HG03460 (cell line): ENCODE results near the gene CDK13.
"Not testable (repeated sequence)": the region's sequence is repeated elsewhere in the genome, so short reads cannot be mapped to it uniquely, and the experiment has no call there.

Source experiments
- ATAC-seq: cut with Tn5 transposase; IDR thresholded peaks from one replicate; pipeline ENCODE4 v1.9.1; 2021; ENCODE audit not compliant: unreplicated experiment

The CDK13 gene

GRCh38 chr7:40095695-40096327 is 145.8 kb downstream of the CDK13 start:
- ATAC-seq, result no peak

GRCh38 chr7:40097728-40098127 is 147.7 kb downstream of the CDK13 start:
- ATAC-seq, result no peak

DNA sequence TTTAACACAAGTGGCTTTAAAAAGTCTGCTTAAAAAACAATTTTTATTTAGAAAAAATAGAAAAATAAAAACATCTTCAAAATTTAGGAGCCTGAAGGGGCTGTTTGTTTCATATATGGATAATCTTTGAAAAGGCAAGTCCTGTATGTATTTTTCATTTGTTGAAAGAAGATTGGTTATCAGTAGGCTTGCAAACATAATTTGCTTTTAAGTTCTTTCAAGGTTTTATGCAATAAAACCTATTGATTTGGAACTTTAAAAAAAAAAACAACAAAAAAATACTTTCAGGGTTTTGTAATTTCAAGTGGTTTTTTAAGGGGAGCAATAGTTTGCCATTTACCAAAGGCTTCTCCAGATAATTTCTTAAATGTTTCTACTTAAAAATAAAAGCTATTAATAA is 148.8 kb downstream of the CDK13 start:
- no peak for ATAC-seq

- ATAC-seq, result no peak
Observed at GRCh38 chr7:40099837-40100236, 149.8 kb downstream of the CDK13 start.

DNA sequence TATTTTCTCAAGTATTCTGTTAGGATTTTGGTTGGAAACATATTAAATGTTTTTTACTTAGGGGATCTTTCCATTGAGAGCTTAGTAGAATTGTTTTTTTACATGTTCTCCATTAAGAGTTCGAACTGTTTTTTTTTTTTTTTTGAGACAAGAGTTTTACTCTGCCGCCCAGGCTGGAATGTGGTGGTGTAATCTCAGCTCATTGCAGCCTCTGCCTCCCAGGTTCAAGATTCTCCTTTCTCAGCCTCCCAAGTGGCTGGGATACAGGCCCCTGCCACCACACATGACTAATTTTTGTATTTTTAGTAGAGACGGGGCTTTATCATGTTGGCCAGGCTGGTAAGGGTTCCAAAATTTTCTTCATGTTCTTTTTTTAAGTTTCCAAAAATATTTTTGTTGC is 151.1 kb downstream of the CDK13 start:
- no peak for ATAC-seq

GRCh38 chr7:40102897-40103296 is 152.8 kb downstream of the CDK13 start:
- ATAC-seq, result no peak

GRCh38 chr7:40105879-40106473 is 155.9 kb downstream of the CDK13 start:
- ATAC-seq, result no peak

DNA sequence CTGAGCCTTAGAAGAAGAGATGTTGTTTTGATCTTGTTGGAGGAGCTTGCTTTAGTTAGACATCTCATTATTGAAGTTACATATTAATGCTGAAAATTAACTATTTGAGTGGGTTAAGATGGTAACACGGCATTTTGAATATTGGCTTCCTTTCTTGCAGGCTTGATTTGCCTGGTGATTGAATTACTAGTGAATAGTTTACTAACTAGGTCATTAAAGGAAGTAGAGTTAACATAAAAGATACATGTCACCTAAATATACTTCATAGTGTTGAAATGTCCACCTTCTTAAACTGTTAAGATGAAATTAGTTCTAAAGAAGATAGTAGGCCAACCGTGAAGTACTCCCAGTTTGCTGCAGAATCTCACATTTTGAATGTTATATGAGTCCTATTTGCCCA is 165.9 kb downstream of the CDK13 start:
- no peak for ATAC-seq

- ATAC-seq, result not testable (repeated sequence)
Observed at GRCh38 chr7:40117199-40117598, 167.1 kb downstream of the CDK13 start.

- ATAC-seq, result not testable (repeated sequence)
Observed at GRCh38 chr7:40118201-40118600, 168.1 kb downstream of the CDK13 start.

DNA sequence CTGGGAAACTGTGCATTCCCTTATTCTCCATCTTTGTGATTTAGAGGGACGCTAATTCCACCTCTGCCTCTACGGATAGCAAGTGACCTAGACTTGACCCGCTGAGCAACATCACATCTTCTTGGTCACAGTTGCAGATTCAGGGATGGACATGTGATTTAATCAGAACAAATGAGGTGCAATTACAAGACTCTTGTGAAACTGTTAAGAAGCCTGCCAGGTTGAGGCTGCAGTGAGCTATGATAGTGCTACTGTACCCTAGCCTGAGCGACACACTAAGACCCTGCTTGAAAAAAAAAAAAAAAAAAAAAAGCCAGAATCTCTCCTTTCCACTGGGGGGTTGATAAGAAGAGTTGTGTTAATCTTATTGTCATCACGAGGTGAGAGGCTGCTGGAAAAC is 170.0 kb downstream of the CDK13 start:
- no peak for ATAC-seq

DNA sequence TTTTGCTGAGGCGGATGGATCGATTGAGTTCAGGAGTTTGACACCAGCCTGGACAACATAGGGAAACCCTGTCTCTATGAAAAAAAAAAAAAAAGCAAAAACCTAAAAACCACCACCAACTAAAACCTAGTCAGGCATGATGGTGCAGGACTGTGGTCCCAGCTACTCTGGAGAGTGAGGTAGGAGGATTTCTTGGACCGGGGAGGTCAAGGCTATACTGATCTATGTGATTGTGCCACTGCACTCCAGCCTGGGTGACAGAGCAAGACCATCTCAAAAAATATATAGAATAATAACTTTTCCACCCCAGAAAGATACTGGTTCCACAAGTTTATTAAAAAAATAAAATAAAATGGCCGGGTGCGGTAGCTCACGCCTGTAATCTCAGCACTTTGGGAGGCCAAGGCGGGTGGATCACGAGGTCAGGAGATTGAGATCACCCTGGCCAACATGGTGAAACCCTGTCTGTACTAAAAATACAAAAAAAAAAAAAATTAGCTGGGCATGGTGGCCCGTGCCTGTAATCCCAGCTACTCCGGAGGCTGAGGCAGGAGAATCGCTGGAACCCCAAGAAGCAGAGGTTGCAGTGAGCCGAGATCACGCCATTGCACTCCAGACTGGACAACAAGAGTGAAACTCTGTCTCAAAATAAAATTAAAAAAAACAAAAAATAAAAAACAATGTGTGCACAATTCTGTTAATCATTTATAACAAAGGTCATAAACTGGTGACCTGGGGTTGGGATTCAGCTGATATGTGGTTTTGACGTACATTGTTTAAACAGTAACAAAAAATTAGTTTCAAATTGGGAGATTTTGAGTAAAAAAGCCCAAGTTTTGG is 172.3 kb downstream of the CDK13 start:
- ATAC-seq, result not testable (repeated sequence)

GRCh38 chr7:40122940-40123254 is 172.8 kb downstream of the CDK13 start:
- ATAC-seq, result no peak

DNA sequence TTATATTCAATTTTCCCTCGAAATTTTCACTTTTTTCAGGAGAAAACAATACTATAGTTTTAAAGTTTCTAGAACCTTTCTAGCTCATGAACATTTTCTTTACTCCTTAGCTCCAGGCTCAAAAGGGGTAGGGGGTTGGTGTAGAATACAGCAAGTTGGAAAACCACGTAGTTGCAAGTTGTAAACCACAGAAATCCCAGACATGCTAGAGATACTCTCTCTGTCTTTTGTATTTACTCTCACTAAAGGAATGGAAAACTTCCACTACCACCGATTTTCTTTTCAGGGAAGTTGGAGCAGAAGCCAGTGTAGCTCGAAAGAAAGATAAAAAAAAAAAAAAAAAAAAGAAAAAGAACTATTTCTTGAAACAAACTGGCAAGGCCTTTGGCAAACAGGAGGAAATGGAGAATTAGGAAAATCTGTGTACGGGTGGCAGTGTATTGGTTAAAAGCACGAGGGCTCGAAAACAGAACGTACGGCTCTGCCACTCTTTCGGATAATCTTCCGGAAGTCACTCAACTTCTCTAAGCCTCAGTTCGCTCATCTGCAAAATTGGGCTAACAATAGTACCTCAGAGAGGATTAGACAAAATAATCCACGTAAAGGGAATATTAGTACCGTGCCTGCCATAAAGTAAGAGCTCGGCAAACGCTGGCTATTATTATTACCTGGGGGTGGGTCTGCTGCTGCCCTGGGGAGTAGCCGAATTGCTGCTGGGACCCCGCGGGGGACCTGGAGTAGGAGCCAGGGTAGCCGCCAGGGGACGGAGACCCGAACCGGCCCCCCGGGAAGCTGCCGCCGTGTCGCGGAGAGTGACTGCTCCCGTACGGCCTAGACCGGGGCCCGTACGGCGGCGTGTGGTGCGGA is 183.7 kb downstream of the CDK13 start:
- no peak for ATAC-seq

DNA sequence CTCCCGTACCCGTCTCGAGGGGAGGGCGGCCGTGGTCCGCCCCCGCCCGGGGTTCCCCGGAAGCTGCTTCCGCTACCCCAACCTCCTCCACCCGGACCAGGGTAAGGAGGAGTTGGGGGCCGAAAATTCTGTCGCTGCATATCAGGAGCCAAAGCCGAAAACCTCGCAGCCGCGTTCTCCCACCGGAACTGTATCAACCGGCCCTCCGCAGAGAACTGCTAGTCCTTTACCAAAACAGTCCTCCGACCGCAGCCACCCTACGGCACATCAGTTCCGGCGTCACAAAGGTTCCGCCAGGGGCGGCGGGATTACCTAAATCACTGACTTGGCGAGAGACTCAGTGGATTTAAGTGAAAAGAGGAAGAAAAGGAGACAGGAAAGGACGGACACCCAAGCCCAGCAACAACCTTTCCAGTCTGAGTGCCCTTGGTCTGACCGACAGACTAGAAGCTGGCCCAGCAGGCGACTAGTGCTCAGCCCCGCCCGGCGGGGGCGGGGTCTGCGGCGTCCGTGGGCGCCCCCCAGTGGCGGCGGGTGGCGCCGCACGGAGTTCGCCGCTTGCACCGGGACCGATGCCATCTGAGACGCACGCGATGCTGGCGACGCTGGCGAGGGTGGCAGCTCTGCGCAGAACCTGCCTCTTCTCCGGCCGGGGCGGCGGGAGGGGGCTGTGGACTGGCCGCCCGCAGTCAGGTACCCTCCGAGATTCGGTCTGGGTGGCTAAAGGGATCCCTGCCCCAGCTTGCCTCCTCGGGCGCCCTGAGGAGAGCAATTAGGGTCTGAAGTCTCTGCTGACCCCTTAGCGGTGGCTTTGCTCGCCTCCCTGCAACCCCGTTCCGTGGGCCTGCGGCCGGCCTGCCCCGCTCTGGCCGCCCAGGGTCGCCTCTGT is 184.6 kb downstream of the CDK13 start, which contains the start of the genes MPLKIP and SUGCT:
MPLKIP (minus strand) TSS at position 195 of the 889 bp plus-strand sequence; CDS start at position 140, 55 bp downstream.
SUGCT (plus strand) TSS at position 578 of the 889 bp plus-strand sequence.
- ATAC-seq, result peak; percentile 89

DNA sequence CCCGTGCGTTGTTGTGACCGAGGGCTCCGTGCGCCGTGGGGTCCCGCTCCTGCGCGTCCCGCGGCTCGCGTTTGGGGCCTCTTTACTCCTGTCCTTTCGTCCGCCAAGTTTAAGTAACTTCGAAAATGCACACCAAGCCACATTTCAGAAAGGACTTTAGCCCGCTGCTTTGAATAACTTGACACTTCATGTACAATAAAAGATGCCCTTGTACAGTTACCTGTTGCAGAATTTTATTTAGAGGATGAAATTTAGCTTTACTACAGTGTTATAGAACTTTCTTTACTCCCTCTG is 185.2 kb downstream of the CDK13 start:
- no peak for ATAC-seq

GRCh38 chr7:40137563-40137962 is 187.5 kb downstream of the CDK13 start:
- ATAC-seq, result no peak

DNA sequence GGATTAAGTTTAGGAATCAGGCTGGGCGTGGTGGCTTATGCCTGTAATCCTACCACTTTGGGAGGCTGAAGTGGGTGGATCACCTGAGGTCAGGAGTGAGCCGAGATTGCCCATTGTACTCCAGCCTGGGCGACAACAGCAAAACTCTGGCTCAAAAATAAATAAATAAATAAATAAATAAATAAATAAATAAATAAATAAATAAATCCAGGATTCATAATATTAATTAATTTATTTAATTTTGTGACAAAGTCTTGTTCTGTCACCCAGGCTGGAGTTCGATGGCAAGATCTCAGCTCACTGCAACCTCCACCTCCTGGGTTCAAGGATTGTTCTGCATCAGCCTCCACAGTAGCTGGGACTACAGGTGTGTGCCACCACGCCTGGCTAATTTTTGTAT is 188.9 kb downstream of the CDK13 start:
- no peak for ATAC-seq

DNA sequence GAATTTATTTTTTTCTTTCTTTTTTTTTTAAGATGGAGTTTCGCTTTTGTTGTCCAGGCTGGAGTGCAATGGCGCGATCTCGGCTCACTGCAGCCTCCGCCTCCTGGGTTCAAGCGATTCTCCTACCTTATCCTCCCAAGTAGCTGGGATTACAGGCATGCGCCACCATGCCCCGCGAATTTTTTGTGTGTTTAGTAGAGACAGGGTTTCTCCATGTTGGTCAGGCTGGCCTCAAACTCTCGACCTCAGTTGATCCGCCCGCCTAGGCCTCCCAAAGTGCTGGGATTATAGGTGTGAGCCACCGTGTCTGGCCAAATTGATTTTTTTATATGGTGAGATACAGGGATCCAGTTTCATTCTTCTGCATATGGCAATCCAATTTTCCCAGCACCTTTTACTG is 189.8 kb downstream of the CDK13 start:
- not testable (repeated sequence) for ATAC-seq

DNA sequence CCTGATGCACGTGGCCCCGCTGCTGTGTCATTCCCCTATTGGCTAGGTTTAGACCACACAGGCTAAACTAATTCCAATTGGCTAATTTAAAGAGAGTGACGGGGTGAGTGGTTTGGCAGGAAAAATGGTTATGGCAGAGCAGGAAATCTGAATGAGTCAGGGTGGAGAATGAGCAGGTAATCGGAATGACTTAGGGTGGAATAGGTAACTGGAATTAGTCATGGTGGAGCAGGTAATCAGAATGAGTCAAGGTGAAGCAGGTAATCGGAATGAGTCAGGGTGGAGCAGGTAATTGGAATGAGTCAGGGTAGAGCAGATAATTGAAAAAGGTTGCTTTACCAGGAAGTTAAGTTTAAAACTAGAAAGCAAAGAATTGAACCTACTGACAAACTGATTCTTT is 191.9 kb downstream of the CDK13 start:
- not testable (repeated sequence) for ATAC-seq
